MCF 10A (cell line): ENCODE data around the gene PCSK1N. TPM values are rescaled to one million over a fixed set of nuclear protein-coding genes. Genes with fewer than 3 reads are reported as not detected.

ENCODE experiments used
- BruUV-seq: library from RNA; stranded (reverse); fragments of 400-500 nt; replicated peaks from 2 replicates; lab custom pipeline; 2021; lab: Mats Ljungman, UMichigan
- CTCF ChIA-PET: fragments of 300-600 bp; sonication (Branson Sonifier 250); formaldehyde crosslinking; extraction: SDS; loops from one replicate; lab custom pipeline; 2021; ENCODE audit warnings: antibody characterized with exemption, inconsistent platforms; lab: Yijun Ruan, JAX
- POLR2A ChIA-PET: fragments of 300-600, 350-650 bp; sonication (Branson Sonifier 250); formaldehyde crosslinking; extraction: SDS; loops from one replicate; lab custom pipeline; 2020; ENCODE audit warnings: antibody characterized with exemption, inconsistent platforms; lab: Yijun Ruan, JAX
- DNase-seq: peaks from one replicate; pipeline ENCODE4 v3.0.0-alpha.2; 2018; ENCODE audit not compliant: unreplicated experiment
- H3K27ac Mint-ChIP-seq: one replicate; pipeline ENCODE4 v1.8.0; 2022; ENCODE audit warnings: mild to moderate bottlenecking, low read depth, mixed read lengths; ENCODE audit not compliant: unreplicated experiment
- H3K27me3 Mint-ChIP-seq: one replicate; pipeline ENCODE4 v1.8.0; 2022; ENCODE audit warnings: mixed read lengths; ENCODE audit not compliant: insufficient read depth, unreplicated experiment
- H3K36me3 Mint-ChIP-seq: one replicate; pipeline ENCODE4 v1.8.0; 2022; ENCODE audit warnings: mild to moderate bottlenecking, moderate library complexity, mixed read lengths; ENCODE audit not compliant: insufficient read depth, unreplicated experiment
- H3K4me1 Mint-ChIP-seq: one replicate; pipeline ENCODE4 v1.8.0; 2022; ENCODE audit warnings: mixed read lengths; ENCODE audit not compliant: insufficient read depth, unreplicated experiment
- H3K4me3 Mint-ChIP-seq: one replicate; pipeline ENCODE4 v1.8.0; 2022; ENCODE audit warnings: mild to moderate bottlenecking, moderate library complexity, mixed read lengths; ENCODE audit not compliant: unreplicated experiment
- H3K9me3 Mint-ChIP-seq: one replicate; pipeline ENCODE4 v1.8.0; 2022; ENCODE audit warnings: mixed read lengths; ENCODE audit not compliant: unreplicated experiment
- CTCF ChIP-seq: fragments of 200-600 bp; IDR thresholded peaks from one replicate; pipeline ENCODE4 v1.8.0; 2022; ENCODE audit warnings: antibody characterized with exemption, mild to moderate bottlenecking; ENCODE audit not compliant: unreplicated experiment
- intact Hi-C: fragments of 100-400 bp; cut with micrococcal nuclease; formaldehyde crosslinking; loops from 2 replicates; pipeline ENCODE4 v1.14.1; 2022
- total RNA-seq: library from RNA; stranded (reverse); gene quantifications from 2 replicates; pipeline ENCODE4 v1.2.3, GENCODE V29; 2022

PCSK1N gene
- total RNA-seq, 1 experiment from 2014 or later, result 5.0 TPM

GRCh38 chrX:48814722-48815121, 20.7 kb downstream of the PCSK1N start:
- H3K4me1 Mint-ChIP-seq, result no peaks in the 10 kb centered on the region
- POLR2A ChIA-PET, result no interaction called here
- peaks cover 29% of the 10 kb centered on the region for H3K36me3 Mint-ChIP-seq
- no TSS peak for BruUV-seq
- H3K27me3 Mint-ChIP-seq, result no peaks in the 10 kb centered on the region
- no peak overlapping the region for H3K4me3 Mint-ChIP-seq
- DNase-seq, result no peak
- no peak for TF ChIP-seq CTCF
- no peak overlapping the region for H3K27ac Mint-ChIP-seq
- CTCF ChIA-PET, result no interaction called here
- intact Hi-C loops, result no loop called here
- H3K9me3 Mint-ChIP-seq, result peaks cover 4% of the 10 kb centered on the region

GRCh38 chrX:48813644-48814043, 21.8 kb downstream of the PCSK1N start:
- Mint-ChIP-seq H3K4me3 (no peak overlapping the region), H3K27ac (no peak overlapping the region), H3K36me3 (peaks cover 27% of the 10 kb centered on the region), H3K4me1 (no peaks in the 10 kb centered on the region), H3K27me3 (no peaks in the 10 kb centered on the region), H3K9me3 (no peaks in the 10 kb centered on the region)
- ChIA-PET CTCF (interaction anchor here (0.7 kb wide), 1 partner anchor 160 kb away, joined by 3 read pairs; no protein-coding TSS in a partner anchor), POLR2A (no interaction called here)
- no TSS peak for BruUV-seq
- intact Hi-C loops, result no loop called here
- no peak for DNase-seq
- TF ChIP-seq CTCF, result no peak

- peak; percentile 2 for DNase-seq
- H3K4me3 Mint-ChIP-seq, result no peak overlapping the region
- no peaks in the 10 kb centered on the region for H3K27me3 Mint-ChIP-seq
- no TSS peak for BruUV-seq
- ChIA-PET POLR2A (no interaction called here), CTCF (interaction anchor here (0.6 to 1.2 kb wide), 2 partner anchors 84 to 450 kb away, joined by 3 to 5 read pairs; no protein-coding TSS in a partner anchor)
- no peaks in the 10 kb centered on the region for H3K9me3 Mint-ChIP-seq
- intact Hi-C loops, result no loop called here
- H3K36me3 Mint-ChIP-seq, result peaks cover 13% of the 10 kb centered on the region
- H3K27ac Mint-ChIP-seq, result no peak overlapping the region
- no peaks in the 10 kb centered on the region for H3K4me1 Mint-ChIP-seq
- no peak for TF ChIP-seq CTCF
Observed at GRCh38 chrX:48806081-48806480, 29.3 kb downstream of the PCSK1N start.

- peak overlapping the region; percentile 92 for H3K4me3 Mint-ChIP-seq
- no peaks in the 10 kb centered on the region for H3K27me3 Mint-ChIP-seq
- H3K4me1 Mint-ChIP-seq, result peaks cover 5% of the 10 kb centered on the region
- ChIA-PET CTCF (no interaction called here), POLR2A (interaction anchor here (0.7 to 2.2 kb wide), 3 partner anchors 10 to 303 kb away, joined by 3 to 10 read pairs (median 3); partner anchors contain the start of genes PQBP1 and TIMM17B)
- no TSS peak for BruUV-seq
- no peak for DNase-seq
- intact Hi-C loops, result loop anchor here (5.0 kb wide), 1 partner anchor 114 kb away; the partner anchor contains the start of gene PIM2
- no peak for TF ChIP-seq CTCF
- H3K27ac Mint-ChIP-seq, result no peak overlapping the region
- H3K36me3 Mint-ChIP-seq, result peaks cover 13% of the 10 kb centered on the region
- H3K9me3 Mint-ChIP-seq, result no peaks in the 10 kb centered on the region
Observed at GRCh38 chrX:48802905-48803200, 32.6 kb downstream of the PCSK1N start.
